A549 (cell line): Measurements from ENCODE around the gene GLIPR1L1. TPM values are rescaled to one million over a fixed set of nuclear protein-coding genes. Genes with fewer than 3 reads are reported as not detected.

Source experiments
- ATAC-seq, 2 experiments: fragments of 200-7000 bp in 1 of 2; fragments of >200 bp in 1 of 2; cut with Nextera tagmentation in 1 of 2; cut with Tn5 transposase in 1 of 2; 3 replicates each; pipeline versions ENCODE4 v1.8.0 to v1.9.1; 2018 to 2020; ENCODE audit warnings: mild to moderate bottlenecking in 1 of 2, moderate library complexity in 1 of 2
- CTCF ChIA-PET: fragments of 300-600 bp; sonication (Branson Sonifier 250); formaldehyde crosslinking; extraction: SDS; loops from one replicate; lab custom pipeline; 2021; ENCODE audit warnings: antibody characterized with exemption, inconsistent platforms; lab: Yijun Ruan, JAX
- POLR2A ChIA-PET: fragments of 350-600 bp; formaldehyde crosslinking; extraction: SDS; loops from one replicate; lab custom pipeline; 2021; ENCODE audit warnings: antibody characterized with exemption, inconsistent platforms; lab: Yijun Ruan, JAX
- DNase-seq, 2 experiments: peaks; one replicate each; pipeline versions ENCODE4 v3.0.0 to v3.0.0-alpha.2; 2011 to 2016; ENCODE audit warnings: low read depth in 1 of 2, low spot score in 1 of 2
- FAIRE-seq: peaks from 2 replicates; lab custom pipeline; 2011; peaks lifted over from hg19 to GRCh38; lab: Jason Lieb, UNC
- H3K27ac ChIP-seq, 2 experiments: fragments of >200 bp; sonication (Bioruptor Twin); formaldehyde crosslinking; 3 replicates each; pipeline ENCODE4 v1.5.1; 2016 to 2017
- H3K4me1 ChIP-seq: fragments of >200 bp; sonication (Bioruptor Twin); formaldehyde crosslinking; 3 replicates; pipeline ENCODE4 v1.6.1; 2016
- H3K4me2 ChIP-seq: fragments of >200 bp; sonication (Bioruptor Twin); formaldehyde crosslinking; 3 replicates; pipeline ENCODE4 v1.6.1; 2016
- H3K4me3 ChIP-seq: fragments of >200 bp; sonication (Bioruptor Twin); formaldehyde crosslinking; 3 replicates; pipeline ENCODE4 v1.5.1; 2016
- H3K9me3 ChIP-seq: fragments of >200 bp; sonication (Bioruptor Twin); formaldehyde crosslinking; 3 replicates; pipeline ENCODE4 v1.6.1; 2016
- ATOH8 ChIP-seq: fragments of 250-450 bp; sonication (Bioruptor Pico); IDR thresholded peaks from 2 replicates; pipeline ENCODE4 v1.5.0; 2020; ENCODE audit warnings: low read depth, mild to moderate bottlenecking, moderate library complexity
- CBX2 ChIP-seq: fragments of 200-600 bp; sonication (generic); IDR thresholded peaks from 2 replicates; pipeline ENCODE4 v1.6.1; 2016; ENCODE audit warnings: low read depth, mild to moderate bottlenecking, borderline replicate concordance
- CEBPB ChIP-seq, 2 experiments: fragments of >200 bp in 1 of 2; sonication (Bioruptor Twin) in 1 of 2; formaldehyde crosslinking in 1 of 2; IDR thresholded peaks; 2 replicates each; pipeline ENCODE4 v1.6.1; 2012 to 2016
- CHD4 ChIP-seq: fragments of 200-600 bp; sonication (generic); IDR thresholded peaks from 2 replicates; pipeline ENCODE4 v1.6.1; 2016; ENCODE audit warnings: antibody characterized with exemption, mild to moderate bottlenecking, borderline replicate concordance
- E2F6 ChIP-seq: IDR thresholded peaks from 2 replicates; pipeline ENCODE4 v1.6.1; 2012; ENCODE audit warnings: low read depth, borderline replicate concordance
- EHMT2 ChIP-seq: fragments of 200-600 bp; sonication (generic); IDR thresholded peaks from 2 replicates; pipeline ENCODE4 v1.6.1; 2016; ENCODE audit warnings: antibody characterized with exemption, low read depth, mild to moderate bottlenecking, moderate library complexity
- EP300 ChIP-seq, 2 experiments: fragments of >200 bp; sonication (Bioruptor Twin); formaldehyde crosslinking; IDR thresholded peaks; 2 replicates in 1 of 2; 3 replicates in 1 of 2; pipeline ENCODE4 v1.6.1; 2016 to 2017
- FOSB ChIP-seq: fragments of 250-450 bp; sonication (Bioruptor Pico); IDR thresholded peaks from 2 replicates; pipeline ENCODE4 v1.5.0; 2020; ENCODE audit warnings: mild to moderate bottlenecking, moderate library complexity
- FOXS1 ChIP-seq: fragments of 250-450 bp; sonication (Bioruptor Pico); IDR thresholded peaks from 2 replicates; pipeline ENCODE4 v1.5.0; 2020; ENCODE audit warnings: mild to moderate bottlenecking, moderate library complexity
- HOXA7 ChIP-seq: fragments of 250-450 bp; sonication (Bioruptor Pico); IDR thresholded peaks from 2 replicates; pipeline ENCODE4 v1.5.0; 2020; ENCODE audit warnings: mild to moderate bottlenecking, moderate library complexity
- JUN ChIP-seq, 2 experiments: fragments of >200 bp; sonication (Bioruptor Twin); formaldehyde crosslinking; IDR thresholded peaks; 2 replicates in 1 of 2; 3 replicates in 1 of 2; pipeline ENCODE4 v1.6.1; 2016 to 2017
- KDM1A ChIP-seq: fragments of 200-600 bp; sonication (generic); IDR thresholded peaks from 2 replicates; pipeline ENCODE4 v1.6.1; 2016; ENCODE audit warnings: low read depth, mild to moderate bottlenecking
- SREBF2 ChIP-seq: fragments of 450-650 bp; IDR thresholded peaks from 2 replicates; pipeline ENCODE4 v1.6.1; 2014; ENCODE audit warnings: mild to moderate bottlenecking, moderate library complexity
- TFCP2L1 ChIP-seq: fragments of 250-450 bp; sonication (Bioruptor Pico); IDR thresholded peaks from 2 replicates; pipeline ENCODE4 v1.5.0; 2021; ENCODE audit warnings: mild to moderate bottlenecking
- TP53 ChIP-seq: fragments of 250-450 bp; sonication (Bioruptor Pico); IDR thresholded peaks from 2 replicates; pipeline ENCODE4 v1.5.0; 2021; ENCODE audit warnings: mild to moderate bottlenecking, moderate library complexity
- ZC3H11A ChIP-seq: fragments of 450-650 bp; IDR thresholded peaks from 2 replicates; pipeline ENCODE4 v1.6.1; 2014; ENCODE audit warnings: antibody characterized with exemption, mild to moderate bottlenecking
- WGBS: methylation state at CpG from one replicate; pipeline ENCODE4 v1.1.6; 2017; ENCODE audit errors: missing lambda C conversion rate; 5-methylcytosine and 5-hydroxymethylcytosine counted together
- polyA plus RNA-seq, 4 experiments: library from polyadenylated mRNA; depleted of rRNA in 3 of 4; stranded (reverse); fragments of >200 nt; fragmentation: RNase III in 1 of 4; extraction: RNeasy Plus Mini Kit Qiagen cat#74134 plus additional on column Dnase treatment in 1 of 4; gene quantifications; 2 replicates in 3 of 4; 3 replicates in 1 of 4; pipeline ENCODE4 v1.2.3, GENCODE V29; 2011 to 2017
- TF ChIP-seq, protein P1 (sequence below): fragments of >200 bp; sonication (Bioruptor Twin); formaldehyde crosslinking; IDR thresholded peaks from 3 replicates; pipeline ENCODE4 v1.5.1; 2016
- TF ChIP-seq, protein P2 (sequence below): fragments of >200 bp; sonication (Bioruptor Twin); formaldehyde crosslinking; IDR thresholded peaks from 3 replicates; pipeline ENCODE4 v1.6.1; 2016
- TF ChIP-seq, protein P3 (sequence below): IDR thresholded peaks from 2 replicates; pipeline ENCODE4 v1.6.1; 2012

GLIPR1L1 gene
- polyA plus RNA-seq, 2 of the 4 experiments (the other 2 are of a cell fraction) = not detected

DNA sequence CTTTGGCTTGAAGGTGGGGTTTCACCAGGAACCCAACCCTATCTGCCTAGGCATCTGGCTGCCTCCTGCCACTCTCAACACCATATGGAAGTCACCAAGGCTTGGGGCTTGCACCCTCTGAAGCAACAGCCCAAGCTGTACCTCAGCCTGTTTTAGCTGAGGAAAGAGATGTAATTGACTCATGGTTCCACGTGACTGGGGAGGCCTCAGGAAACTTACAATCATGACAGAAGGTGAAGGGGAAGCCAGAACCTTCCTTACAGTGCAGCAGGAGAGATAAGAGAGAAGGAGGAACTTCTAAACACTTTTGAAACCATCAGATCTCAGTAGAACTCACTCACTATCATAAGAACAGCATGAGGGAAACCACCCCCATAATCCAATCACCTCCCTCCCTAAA lies 26.9 kb downstream of the GLIPR1L1 start (continued):
- TF ChIP-seq EHMT2 (no peak), CBX2 (no peak), EP300 (IDR thresholded peaks at IDR 0.05) (no peak), JUN (IDR thresholded peaks at IDR 0.05) (no peak), ATOH8 (CRISPR knock-in tag) (no peak), FOSB (no peak)
- TF ChIP-seq, protein P1, sequence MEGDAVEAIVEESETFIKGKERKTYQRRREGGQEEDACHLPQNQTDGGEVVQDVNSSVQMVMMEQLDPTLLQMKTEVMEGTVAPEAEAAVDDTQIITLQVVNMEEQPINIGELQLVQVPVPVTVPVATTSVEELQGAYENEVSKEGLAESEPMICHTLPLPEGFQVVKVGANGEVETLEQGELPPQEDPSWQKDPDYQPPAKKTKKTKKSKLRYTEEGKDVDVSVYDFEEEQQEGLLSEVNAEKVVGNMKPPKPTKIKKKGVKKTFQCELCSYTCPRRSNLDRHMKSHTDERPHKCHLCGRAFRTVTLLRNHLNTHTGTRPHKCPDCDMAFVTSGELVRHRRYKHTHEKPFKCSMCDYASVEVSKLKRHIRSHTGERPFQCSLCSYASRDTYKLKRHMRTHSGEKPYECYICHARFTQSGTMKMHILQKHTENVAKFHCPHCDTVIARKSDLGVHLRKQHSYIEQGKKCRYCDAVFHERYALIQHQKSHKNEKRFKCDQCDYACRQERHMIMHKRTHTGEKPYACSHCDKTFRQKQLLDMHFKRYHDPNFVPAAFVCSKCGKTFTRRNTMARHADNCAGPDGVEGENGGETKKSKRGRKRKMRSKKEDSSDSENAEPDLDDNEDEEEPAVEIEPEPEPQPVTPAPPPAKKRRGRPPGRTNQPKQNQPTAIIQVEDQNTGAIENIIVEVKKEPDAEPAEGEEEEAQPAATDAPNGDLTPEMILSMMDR = no peak
- TF ChIP-seq, all 56 proteins: peak for 0

GRCh38 chr12:75364919-75365318 lies 30.4 kb downstream of the GLIPR1L1 start:
- Histone ChIP-seq H3K4me2 (no peak overlapping the region), H3K27ac (no peak overlapping the region), H3K4me1 (no peaks in the 10 kb centered on the region), H3K9me3 (no peaks in the 10 kb centered on the region), H3K4me3 (no peak overlapping the region)
- no peak for DNase-seq
- no peak for ATAC-seq
- ChIA-PET CTCF (no interaction called here), POLR2A (no interaction called here)
- no peak for TF ChIP-seq E2F6
- TF ChIP-seq CEBPB (IDR thresholded peaks at IDR 0.05) = 0 out of 4 replicates have a peak, but pooled peaks of 1 of the 2 experiments have one; percentile 9
- TF ChIP-seq, protein P2, sequence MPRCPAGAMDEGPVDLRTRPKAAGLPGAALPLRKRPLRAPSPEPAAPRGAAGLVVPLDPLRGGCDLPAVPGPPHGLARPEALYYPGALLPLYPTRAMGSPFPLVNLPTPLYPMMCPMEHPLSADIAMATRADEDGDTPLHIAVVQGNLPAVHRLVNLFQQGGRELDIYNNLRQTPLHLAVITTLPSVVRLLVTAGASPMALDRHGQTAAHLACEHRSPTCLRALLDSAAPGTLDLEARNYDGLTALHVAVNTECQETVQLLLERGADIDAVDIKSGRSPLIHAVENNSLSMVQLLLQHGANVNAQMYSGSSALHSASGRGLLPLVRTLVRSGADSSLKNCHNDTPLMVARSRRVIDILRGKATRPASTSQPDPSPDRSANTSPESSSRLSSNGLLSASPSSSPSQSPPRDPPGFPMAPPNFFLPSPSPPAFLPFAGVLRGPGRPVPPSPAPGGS = no peak
- no peak for FAIRE-seq

- Histone ChIP-seq H3K9me3 (no peaks in the 10 kb centered on the region), H3K4me1 (no peaks in the 10 kb centered on the region), H3K27ac (no peak overlapping the region), H3K4me2 (no peak overlapping the region), H3K4me3 (no peak overlapping the region)
- CTCF ChIA-PET = interaction anchor here (1.0 to 2.0 kb wide), 3 partner anchors 13 to 32 kb away, joined by 3 to 7 read pairs (median 6); partner anchors contain the start of gene GLIPR1L1
- DNase-seq = no peak
- 96% methylated on average over 1 of the region's 1 CpG for WGBS
- no peak for TF ChIP-seq HOXA7 (CRISPR knock-in tag)
- no peak for TF ChIP-seq SREBF2
- TF ChIP-seq CHD4 = no peak
- TF ChIP-seq TP53 = no peak
- TF ChIP-seq, protein P1 = no peak
- TF ChIP-seq, protein P3, sequence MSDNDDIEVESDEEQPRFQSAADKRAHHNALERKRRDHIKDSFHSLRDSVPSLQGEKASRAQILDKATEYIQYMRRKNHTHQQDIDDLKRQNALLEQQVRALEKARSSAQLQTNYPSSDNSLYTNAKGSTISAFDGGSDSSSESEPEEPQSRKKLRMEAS = no peak
- TF ChIP-seq ZC3H11A = no peak
- no peak for TF ChIP-seq KDM1A
- no peak for TF ChIP-seq TFCP2L1 (CRISPR knock-in tag)
- no peak for TF ChIP-seq CEBPB (IDR thresholded peaks at IDR 0.05)
- no peak for TF ChIP-seq FOXS1 (CRISPR knock-in tag)
- no peak for ATAC-seq
- no peak for FAIRE-seq
- POLR2A ChIA-PET = no interaction called here
Measured at GRCh38 chr12:75366629-75367028, 32.2 kb downstream of the GLIPR1L1 start.
